ENCODE measurements around the gene SRRM2. TPM values are rescaled to one million over a fixed set of nuclear protein-coding genes. Genes with fewer than 3 reads are reported as not detected.
A peak's percentile ranks its signal among the peaks of the same experiment; 100 is the strongest.

Gene SRRM2
- total and polyA plus RNA-seq, 9 of the 15 experiments (the other 6 are each of a cell fraction or from before 2014, with no cell fraction given), result 26.7 to 563 (median 81.1) TPM

DNA sequence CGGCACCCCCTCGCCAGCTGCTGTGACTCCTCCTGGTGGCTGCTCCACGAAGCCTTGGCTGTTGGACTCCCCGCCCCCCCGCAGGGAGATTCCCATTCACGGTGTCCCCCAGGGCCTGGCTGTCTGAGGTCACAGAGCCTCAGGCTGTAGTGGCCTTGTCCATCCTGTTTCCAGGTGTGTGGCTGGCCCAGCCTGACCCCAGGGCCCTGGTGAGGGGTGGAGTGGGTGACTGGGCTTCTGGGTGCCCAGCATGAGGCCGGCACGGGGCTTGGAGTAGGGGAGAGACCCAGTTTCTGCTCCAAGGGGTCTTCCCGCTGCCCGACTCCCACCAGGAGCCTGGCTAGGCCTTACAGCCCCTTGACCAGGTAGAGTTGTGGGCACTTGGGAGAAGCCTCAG is 42.9 kb upstream of the SRRM2 start (continued):
- TF ChIP-seq POLR3G (IDR thresholded peaks at IDR 0.05; ENCODE audit: extremely low read depth, insufficient read length, insufficient replicate concordance), result no peak

DNA sequence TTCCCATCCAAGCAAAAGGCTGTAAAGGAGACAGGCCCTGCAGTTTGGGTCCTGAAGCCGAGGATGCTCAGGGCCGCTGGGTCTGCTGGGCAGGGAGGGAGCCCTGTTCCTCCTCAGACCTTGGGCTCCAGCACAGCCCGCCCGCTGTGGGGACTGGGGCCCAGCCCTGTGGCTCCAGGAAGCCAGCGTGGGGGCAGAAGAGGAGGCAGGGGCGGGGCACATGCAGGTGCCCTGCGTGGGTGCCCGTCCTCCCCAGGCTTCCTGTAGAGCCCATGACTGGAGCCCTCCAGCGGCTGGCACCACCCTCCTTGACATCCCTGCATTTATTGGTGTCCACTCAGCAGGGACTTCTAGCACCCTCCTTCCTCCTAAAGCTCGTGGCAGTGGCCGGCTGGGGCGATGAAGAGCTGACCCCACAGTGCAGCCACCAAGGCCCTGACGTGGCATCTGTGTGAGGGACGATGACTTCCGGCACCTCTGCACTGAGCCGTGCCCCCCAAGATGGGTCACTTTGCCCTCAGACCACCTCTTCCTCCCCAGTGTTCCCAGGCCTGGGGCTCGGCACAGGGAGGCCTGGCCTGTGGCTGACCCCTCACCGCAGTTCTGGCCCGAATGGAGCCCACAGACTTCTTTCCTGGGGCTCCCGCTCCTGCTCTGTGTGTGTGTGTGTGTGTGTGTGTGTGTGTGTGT is 42.3 kb upstream of the SRRM2 start:
- no peaks in the 10 kb centered on the region for H3K9me3 ChIP-seq (replicated peaks; ENCODE audit: control insufficient read depth, insufficient read depth, low read depth, low read length)
- no peak overlapping the region for H2AFZ ChIP-seq (ENCODE audit: low read depth, low read length)
- H3K27me3 ChIP-seq (ENCODE audit: control insufficient read depth in 2 of 2, insufficient read depth in 2 of 2, low read length in 2 of 2), result peaks cover 19 to 35% of the 10 kb centered on the region in 2 experiments; a peak in 4 of 5 replicates
- no peak for ATAC-seq
- H3K27ac ChIP-seq (ENCODE audit: extremely low read depth, low read depth, low read length), result no peak overlapping the region
- no peaks in the 10 kb centered on the region for H3K9me1 ChIP-seq (ENCODE audit: control insufficient read depth, insufficient read depth, low read length)
- no peaks in the 10 kb centered on the region; the same call in 1 of the 2 replicates for H4K20me1 ChIP-seq (replicated peaks; ENCODE audit: control insufficient read depth, insufficient read depth, low read length)
- CTCF ChIA-PET (ENCODE audit: low intra/inter-chr PET ratio), result no interaction called here
- no peak for DNase-seq (ENCODE audit: extremely low read depth in 1 of 4, low spot score in 3 of 4)
- peaks cover 0 to 49% of the 10 kb centered on the region in 2 experiments; a peak in 2 of 5 replicates for H3K4me1 ChIP-seq (replicated peaks in 1 of 2; ENCODE audit: control insufficient read depth in 2 of 2, insufficient read depth in 2 of 2, low read length in 2 of 2)
- WGBS (ENCODE audit: insufficient coverage, low coverage, missing lambda C conversion rate), result 86% methylated on average over 15 of the region's 20 CpGs
- BruUV-seq (replicated peaks), result no TSS peak
- FAIRE-seq, result no peak
- H3K9ac ChIP-seq (ENCODE audit: insufficient read depth in 1 of 2, low read depth in 2 of 2, low read length in 2 of 2), result no peak overlapping the region
- intact Hi-C loops (cut with micrococcal nuclease), result no loop called here
- no peak overlapping the region for H3K4me3 ChIP-seq
- TF ChIP-seq TAF9B (IDR thresholded peaks at IDR 0.05; ENCODE audit: partially characterized antibody) (no peak), POLR2G (IDR thresholded peaks at IDR 0.05; ENCODE audit: low read depth, low read length) (peak; percentile 66)
- H3K36me3 ChIP-seq (ENCODE audit: control insufficient read depth, insufficient read depth, low read length), result peaks cover 26% of the 10 kb centered on the region; the same call in 1 of the 3 replicates
- in situ Hi-C loops (cut with MboI), result no loop called here
- POLR2A ChIA-PET, result interaction anchor here (1.2 kb wide), 1 partner anchor 12 kb away, joined by 4 read pairs; no protein-coding TSS in a partner anchor
- no peaks in the 10 kb centered on the region for H3K79me2 ChIP-seq (ENCODE audit: control insufficient read depth, insufficient read depth, low read length)
- H3K4me2 ChIP-seq (ENCODE audit: insufficient read depth, low read length), result no peak overlapping the region
